ENCODE results near the gene RAC3.

RAC3 gene

DNA sequence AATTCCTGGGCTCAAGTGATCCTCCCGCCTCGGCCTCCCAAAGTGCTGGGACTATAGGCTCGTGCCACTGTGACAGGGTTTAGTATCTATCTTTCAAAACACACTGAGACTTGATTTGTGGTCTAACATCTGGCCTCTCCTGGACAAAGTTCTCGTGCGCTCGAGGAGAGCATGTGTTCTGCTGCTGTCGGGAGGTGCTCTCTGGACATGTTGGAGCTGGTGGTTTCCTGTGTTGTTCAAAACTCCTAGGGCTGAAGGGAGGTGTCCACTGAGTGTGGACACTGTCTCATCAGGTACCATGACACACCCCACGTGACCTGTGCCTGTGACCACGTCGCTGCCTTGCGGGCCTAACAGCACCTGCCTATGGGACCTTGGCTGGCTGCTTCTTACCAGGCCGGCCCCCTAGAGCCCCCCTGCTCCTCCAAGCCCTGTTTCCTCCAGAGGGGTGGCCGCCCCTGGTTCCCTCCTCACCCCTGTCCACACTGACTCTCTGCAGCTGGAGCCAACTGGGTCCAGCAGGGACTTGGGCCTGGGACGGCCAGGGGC is 14.5 kb downstream of the RAC3 start:
- DNase-seq, result no peak

DNA sequence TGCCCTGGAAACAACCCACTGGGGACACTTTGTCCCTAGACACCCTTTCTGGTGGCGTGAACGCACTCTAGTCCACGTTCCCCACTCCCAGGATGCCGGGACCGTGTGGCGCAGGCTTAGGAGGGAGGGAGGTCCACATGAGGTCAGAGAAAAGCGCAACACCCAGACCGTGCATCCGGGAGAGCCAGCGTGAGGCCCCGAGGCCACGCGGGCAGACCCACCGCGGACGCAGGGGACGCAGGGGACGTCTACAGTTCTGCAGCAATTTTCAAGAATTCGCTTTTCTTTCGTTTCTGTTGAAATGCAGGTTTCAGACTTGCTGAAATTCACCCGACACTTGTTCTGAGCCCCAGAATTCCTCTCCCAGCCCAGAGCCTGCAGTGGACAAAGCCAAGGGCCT is 15.4 kb downstream of the RAC3 start:
- DNase-seq, result no peak

DNA sequence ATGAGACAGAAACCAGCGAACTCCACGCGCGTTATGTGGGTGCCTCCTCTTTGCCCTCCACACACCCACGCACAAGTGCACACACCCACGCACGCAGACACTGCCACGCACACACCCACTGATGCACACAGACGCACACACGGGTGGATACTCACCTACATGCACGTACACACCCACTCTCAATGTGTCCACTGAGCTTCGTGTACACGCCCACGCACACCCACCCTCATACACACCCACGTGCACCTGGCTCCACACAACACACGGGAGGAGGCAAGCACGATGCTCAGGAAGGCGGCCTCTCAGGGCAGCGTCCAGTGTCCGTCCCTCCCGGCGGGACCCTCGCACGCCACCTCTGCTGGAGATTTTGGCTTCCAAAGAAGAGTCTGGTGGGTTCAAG is 15.9 kb downstream of the RAC3 start:
- no peak for DNase-seq

DNA sequence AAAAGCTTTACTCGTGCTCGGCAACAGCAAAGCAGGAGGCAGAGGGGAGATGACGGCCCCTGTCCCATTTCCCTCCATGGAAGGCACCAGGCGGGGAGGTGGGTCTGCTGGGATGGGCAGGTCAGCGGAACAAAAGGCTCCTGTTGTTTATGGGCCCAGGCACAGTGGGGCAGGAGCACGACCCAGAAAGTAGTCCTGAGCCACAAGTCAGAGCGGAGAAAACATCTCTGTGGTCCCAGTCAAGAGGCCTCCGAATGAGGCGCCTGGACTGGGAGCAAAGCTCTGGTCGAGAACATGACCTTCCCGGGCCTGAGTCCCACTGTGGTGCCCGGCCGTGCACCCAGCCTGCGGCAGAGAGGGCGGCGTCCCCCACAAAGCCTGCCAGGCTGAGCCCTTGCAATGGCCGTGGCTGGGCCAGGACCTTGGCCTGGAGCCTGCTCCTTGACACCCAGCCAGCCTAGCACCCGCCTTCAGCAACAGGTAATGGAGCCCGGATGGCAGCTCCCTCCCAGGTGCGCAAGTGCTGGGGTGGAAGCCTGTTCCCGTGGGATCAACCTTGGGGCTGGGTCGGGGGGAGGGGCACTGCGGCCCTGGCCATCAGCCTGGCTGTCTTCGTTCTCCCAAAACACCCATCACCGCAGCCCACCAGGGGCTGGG is 16.6 kb downstream of the RAC3 start:
- DNase-seq, result no peak

DNA sequence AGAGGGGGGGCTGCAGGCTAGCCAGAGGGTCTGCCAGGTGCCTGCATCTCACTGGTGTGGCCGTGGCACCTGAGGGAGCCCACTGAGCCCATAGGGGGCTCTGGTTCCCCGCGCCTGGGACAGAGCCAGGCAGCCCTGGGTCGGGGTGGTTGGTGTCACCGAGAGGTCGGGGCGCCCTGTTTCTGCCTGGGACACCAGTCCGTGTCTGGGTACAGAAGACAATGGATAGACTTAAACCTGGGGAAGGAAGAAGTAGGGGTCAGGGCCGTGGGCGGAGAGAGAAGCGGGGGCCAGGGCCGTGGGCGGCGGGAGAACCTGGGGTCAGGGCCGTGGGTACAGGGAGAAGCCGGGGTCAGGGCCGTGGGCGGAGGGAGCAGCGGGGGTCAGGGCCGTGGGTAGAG is 17.1 kb downstream of the RAC3 start:
- no peak for DNase-seq

DNA sequence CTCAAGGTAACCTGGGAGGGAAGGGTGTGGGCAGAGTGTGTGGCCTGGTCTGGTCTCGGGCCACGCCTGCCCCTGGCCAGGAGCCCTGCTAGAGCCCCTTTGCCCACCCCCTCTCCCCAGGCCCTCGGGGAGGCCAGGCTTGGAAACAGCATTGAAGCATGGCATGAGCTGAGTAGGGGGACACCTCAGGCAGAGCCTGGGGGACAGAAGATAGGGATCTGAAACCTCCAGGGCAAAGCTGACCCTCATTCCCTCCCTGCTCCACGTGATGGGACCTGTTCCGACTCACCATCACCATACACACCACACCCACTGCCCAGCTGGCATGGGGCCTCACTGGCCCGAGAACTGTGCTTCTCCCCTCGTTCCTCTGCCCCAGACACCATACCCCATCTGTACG is 17.6 kb downstream of the RAC3 start:
- DNase-seq, result no peak

DNA sequence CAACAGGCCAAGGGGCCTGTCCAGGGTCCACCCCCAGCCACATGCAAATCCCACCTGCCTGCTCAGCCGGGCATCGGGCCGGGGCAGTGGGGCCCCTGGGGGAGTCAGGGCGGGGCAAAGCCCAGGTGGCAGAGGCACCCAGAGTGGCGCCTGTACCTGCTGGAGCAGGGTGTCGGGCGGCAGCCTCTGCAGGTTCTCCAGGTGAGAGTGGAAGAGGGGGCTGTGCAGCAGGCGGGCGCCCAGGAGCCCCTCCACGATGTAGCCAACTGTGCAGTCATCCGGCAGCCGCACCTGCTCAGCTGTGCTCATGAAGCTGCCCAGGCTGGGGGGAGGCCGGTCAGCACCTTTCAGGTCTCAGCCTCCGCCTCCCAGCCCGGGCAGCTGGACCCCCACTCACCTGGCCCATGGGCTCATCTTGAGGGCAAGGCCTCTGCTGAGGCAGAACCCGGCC is 18.1 kb downstream of the RAC3 start:
- no peak for DNase-seq

DNA sequence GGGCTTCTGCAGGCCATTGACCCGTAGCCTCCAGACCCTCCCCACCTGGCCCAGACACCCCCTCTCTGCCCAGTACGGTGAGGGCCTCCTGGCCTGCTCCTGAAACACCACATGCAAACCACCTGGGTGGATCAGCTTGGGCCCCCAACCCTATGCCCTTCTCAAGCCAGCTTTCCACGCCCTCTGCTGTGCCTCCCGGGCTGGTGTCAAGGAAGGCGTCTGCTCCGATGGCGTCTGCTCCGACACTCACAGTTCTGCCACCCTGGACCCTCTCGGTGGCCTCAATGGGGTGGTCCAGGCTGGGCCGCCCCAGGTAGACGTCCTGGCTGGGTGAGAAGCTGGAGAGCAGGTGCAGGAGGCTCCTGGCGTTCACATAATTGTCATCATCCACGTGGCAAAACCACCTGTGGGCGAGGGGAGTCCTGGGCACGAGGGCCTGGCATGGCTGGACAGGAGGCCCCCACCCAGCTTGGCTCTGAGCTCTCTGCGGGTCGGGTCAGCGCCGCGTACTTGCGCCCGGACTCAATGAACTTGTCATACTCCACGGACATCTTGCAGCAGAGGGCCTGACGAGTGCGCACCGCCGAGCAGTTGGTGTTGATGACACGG is 18.8 kb downstream of the RAC3 start:
- DNase-seq, result no peak

DNA sequence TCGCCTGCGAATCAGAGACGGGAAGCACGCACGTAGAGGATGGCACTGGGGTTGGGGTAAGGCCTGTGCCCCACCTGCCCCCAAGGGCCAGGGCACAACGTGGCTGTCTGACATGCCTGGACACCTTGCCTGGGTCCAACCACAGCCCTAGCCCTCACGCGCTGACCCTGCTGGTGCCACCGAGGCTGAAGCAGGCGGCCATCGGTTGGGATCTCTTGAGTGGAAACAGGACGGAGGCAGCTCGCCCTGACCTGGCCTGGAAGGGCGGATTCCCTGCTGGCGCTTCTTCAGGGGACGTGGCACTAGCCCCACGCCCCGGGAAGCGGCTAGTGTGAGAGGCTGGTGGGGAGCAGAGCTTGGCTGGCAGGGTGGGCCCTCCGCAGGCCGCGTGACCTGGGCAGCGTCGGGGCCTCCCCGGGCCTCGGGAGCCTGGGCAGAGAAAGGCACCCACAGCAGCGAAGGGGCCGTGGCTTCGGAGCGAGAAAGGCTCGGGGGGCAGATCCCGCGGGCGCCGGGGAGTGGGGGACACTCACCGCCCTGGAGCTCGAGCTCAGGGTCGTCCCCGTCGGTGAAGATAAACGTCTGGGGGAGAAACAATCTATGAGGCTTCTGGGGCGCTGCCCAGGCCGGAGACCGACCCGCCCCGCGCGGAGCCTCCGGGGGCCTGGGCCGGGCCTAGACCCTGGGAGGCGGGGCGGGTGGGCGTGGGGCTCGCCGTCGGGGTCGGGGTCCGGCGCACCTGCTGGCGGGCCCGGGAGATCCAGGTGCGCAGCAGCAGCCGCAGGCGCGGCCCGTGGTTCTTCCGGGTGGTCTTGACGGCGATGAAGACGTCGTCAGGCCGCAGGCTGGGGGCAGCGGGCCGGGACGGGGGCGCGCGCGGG is 19.5 kb downstream of the RAC3 start:
- DNase-seq, result no peak

DNA sequence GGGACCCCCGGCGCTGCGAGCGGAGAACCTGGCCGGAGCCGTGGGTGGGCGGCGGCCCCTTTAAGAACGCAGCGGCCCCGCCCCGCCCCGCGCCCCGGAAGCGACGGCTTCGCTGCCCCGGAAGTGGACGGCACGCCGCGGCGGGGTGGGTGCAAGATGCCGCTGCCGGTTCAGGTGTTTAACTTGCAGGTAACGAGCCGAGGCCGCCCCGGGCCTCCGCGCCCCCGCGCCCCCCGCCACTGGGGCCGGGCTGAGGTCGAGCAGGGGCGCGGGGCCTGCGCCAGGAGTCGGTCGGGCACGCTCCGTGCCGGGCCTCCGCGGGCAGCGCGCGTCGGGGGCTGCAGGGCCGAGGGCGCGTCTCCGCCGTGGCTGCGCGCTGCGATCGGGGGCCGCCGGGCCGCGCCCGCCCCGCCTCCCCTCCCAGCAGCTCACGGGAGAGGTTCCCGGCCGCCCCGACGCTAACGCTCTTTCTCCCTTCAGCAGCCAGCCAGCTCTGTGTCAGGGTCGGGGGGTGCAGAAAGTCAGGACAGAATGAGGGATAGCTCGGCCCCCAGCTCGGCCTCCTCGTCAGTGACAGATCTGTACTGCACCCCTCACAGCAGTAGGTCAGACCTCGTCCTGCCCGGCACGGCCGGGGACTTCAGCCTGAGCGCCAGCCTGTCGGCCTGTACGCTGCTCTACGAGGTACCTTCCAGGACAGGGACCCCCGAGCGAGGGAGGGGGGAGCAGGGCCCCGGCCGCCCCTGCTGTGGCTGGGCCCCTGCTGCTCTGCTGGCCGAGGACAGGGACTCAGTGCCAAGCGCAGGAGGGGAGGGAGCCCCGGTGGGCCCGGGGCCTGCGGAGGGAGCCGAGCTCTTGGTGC is 20.5 kb downstream of the RAC3 start, which contains the start of the genes GPS1 and RFNG:
GPS1 (plus strand) TSS at position 123 of the 862 bp plus-strand sequence; CDS start at position 157, 34 bp downstream.
RFNG (minus strand) TSS at position 36 of the 862 bp plus-strand sequence. CDS start 45 bp downstream, outside the sequence.
- peak; percentile 64 to 86 (median 75) for DNase-seq

DNA sequence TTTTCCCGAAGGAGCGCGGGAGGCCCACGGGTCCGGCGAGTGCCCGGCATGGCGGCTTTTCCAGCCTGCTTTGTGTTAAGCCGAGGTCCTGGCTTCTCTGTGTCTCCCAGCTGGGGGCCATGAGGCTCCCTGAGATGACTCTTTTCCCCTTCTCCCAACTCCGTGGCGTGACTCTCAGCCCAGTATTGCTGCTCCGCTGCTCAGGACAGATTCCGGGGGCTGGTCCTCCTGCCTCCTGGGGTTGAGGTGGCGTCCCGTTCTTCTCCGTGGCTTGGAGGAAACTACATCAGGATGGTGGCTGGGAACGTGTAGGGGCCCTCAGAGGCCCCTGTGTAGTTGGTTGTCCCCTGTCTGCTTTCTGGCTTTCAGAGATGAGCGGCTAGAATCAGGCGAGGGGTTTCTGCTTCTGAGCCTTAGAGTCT is 21.2 kb downstream of the RAC3 start:
- no peak for DNase-seq

DNA sequence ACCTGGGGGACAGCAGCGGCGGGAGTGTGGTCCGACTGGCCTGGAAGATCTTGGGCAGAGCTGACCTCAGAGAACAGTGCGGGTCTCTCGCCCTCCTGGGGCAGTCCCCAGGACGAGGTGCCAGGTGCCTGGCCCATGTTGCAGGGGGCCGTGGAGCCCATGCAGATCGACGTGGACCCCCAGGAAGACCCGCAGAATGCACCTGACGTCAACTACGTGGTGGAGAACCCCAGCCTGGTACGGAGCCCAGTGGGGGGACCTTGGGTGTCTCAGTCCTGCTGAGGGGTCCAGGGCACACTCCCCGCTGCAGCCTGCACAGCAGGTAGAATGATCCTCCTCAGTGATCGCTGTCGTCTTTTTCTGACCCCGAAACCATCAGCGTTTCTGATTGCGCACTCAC is 21.7 kb downstream of the RAC3 start:
- DNase-seq, result no peak

DNA sequence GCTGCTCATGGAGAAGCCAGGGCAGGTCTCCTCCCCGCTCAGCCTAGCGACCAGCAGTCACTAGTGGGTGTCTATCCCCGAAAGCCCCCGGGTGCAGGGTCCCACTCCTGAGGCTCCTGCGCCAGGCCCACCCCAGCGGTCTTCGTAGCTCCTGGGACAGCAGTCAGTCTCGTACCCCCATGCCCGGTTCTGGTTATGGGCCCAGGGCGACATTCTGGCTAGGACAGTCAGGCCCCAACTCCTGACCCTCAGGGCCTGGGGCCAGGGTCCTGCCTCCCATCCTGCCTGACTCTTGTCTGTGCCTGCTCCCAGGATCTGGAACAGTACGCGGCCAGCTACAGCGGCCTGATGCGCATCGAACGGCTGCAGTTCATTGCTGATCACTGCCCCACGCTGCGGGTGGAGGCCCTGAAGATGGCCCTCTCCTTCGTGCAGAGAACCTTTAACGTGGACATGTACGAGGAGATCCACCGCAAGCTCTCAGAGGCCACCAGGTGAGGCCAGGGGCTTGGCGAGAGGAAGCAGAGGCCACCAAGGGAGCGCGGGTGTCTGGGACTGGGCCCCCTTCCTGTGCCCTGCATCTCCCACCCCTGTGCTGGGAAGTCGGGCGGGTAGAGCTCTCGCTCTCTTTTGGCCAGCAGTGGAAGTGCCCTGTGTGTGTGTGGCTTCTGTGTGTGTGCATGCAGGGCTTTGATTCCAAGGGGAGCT is 22.2 kb downstream of the RAC3 start:
- DNase-seq, result no peak

DNA sequence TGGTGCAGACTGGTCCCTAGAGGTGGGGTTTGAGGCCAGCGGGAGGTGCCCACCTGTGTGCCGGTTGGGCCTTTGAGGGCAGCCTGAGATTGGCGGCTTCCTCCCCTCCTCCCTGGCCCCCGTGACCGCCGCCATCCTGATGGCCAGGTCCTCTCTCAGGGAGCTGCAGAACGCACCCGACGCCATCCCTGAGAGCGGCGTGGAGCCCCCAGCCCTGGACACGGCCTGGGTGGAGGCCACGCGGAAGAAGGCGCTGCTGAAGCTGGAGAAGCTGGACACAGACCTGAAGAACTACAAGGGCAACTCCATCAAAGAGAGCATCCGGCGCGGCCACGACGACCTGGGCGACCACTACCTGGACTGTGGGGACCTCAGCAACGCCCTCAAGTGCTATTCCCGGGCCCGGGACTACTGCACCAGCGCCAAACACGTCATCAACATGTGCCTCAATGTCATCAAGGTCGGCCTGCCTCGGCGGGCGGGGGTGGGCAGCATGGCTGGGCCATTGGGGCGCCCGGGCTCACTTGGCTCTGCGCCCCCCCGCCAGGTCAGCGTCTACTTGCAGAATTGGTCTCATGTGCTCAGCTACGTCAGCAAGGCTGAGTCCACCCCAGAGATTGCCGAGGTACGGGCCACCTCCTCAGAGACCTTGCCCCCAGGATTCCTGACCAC is 23.0 kb downstream of the RAC3 start:
- no peak for DNase-seq

DNA sequence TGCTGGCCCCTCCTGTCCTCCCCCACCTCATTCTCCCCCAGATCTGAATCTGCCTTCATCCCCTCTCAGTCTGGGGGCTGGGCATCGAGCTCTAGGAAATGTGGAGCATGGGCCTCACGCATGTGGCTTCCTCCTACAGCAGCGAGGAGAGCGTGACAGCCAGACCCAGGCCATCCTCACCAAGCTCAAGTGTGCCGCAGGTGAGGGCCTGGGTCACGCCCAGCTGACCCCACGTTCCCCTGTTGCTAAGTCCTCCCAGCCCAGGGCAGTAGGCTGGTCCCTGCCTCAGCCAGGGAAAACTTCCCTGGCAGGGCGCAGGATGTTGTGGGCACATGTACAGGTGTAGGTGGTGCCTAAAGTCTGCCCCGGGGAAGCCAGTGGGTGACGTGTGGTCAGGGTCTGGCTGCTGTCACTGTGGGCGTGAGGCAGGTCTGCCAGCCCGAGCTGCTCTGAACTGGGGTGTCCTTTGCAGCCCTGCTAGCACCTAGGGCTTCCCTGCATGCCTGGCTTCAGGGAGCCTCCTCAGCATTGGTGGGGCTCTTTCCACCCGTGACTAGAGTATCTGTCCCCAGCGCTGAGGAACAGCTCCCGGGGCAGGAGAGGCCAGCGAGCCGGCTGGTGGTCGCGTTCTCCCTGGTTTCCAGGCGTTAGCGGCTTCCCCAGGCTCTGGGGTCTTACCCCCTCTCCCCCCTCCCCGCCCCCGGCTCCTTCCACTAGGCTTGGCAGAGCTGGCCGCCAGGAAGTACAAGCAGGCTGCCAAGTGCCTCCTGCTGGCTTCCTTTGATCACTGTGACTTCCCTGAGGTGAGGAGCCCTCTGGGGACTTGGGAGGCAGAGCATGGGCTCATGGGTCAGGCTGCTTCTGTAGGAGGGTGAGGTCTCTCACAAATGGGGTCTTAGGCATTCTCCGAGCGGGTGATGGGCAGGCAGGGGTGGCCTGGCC is 23.8 kb downstream of the RAC3 start:
- DNase-seq, result no peak

DNA sequence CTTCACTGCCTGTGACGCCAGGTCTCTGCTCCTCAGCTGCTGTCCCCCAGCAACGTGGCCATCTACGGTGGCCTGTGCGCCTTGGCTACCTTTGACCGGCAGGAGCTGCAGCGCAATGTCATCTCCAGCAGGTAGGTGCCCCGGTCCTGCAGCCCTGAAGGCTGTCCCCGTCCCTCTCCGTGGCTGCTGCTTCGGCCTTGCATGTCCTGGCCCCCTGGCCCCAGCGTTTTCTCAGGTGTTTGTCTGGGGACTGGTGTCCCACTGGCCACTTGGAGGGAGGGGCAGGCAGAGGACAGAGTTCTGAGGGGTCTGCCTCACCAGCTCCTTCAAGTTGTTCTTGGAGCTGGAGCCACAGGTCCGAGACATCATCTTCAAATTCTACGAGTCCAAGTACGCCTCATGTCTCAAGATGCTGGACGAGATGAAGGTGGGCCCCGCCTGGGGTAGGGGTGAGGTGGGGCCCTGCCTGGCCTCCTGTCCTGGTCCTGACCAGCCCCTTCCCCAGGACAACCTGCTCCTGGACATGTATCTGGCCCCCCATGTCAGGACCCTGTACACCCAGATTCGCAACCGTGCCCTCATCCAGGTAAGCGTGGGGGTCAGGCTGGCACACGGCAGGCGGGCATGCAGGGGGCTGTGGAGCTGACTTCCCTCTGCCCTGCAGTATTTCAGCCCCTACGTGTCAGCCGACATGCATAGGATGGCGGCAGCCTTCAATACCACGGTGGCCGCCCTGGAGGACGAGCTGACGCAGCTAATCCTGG is 24.7 kb downstream of the RAC3 start:
- no peak for DNase-seq

DNA sequence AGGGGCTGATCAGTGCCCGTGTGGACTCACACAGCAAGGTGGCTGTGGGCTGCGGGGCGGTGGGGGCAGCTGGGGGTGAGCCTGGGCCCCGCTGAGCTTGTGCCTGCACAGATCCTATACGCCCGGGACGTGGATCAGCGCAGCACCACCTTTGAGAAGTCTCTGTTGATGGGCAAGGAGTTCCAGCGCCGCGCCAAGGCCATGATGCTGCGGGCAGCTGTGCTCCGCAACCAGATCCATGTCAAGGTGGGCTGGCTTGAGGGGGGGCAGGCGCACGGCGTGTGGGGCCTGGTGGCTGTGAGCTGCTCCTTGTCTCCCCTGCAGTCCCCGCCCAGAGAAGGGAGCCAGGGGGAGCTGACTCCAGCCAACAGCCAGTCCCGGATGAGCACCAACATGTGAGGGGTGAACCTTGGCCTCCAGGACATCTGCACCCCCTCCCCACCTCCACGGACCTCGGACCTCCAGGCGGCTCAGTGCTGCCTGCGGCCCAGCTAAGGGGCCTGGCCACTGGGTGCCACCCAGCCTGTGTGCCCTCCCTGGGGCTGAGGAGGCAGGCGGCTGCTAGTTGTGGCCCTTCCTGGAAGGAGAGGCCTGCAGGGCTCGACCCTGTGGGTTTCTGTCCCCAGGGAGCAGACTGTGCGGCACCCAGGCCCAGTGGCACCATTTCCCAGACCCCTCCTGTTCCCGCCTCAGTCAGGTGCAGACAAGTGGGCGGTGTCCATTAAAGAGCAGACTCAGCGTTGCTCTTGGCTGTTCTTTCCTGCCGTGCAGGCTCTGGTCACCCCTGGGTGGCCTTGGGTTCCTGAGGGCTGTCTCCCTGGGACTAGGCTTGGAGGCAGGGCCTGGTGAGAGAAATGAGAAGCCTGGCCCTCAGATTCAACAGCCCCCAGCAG is 25.5 kb downstream of the RAC3 start:
- DNase-seq, result no peak
